HCT116 (cell line): ENCODE data around the gene PIK3C2A. TPM values are rescaled to one million over a fixed set of nuclear protein-coding genes. Genes with fewer than 3 reads are reported as not detected.
A peak's percentile ranks its signal among the peaks of the same experiment; 100 is the strongest.

Source experiments
- ATAC-seq: fragments of 200-7000 bp; cut with Tn5 transposase; 2 replicates; pipeline ENCODE4 v1.9.1; 2020; ENCODE audit warnings: mild to moderate bottlenecking, moderate library complexity
- BruUV-seq: library from RNA; stranded (reverse); fragments of 400-500 nt; replicated peaks from 2 replicates; lab custom pipeline; 2021; lab: Mats Ljungman, UMichigan
- CTCF ChIA-PET: fragments of 300-600 bp; sonication (Branson Sonifier 250); formaldehyde crosslinking; loops from one replicate; lab custom pipeline; 2021; ENCODE audit warnings: antibody characterized with exemption; lab: Charles Lee
- POLR2A ChIA-PET: fragments of 300-600, 350-600 bp; sonication (Branson Sonifier 250); formaldehyde crosslinking; loops from one replicate; lab custom pipeline; 2021; ENCODE audit warnings: antibody characterized with exemption; lab: Charles Lee
- RAD21 ChIA-PET, 2 experiments: fragments of 300-600 bp; sonication (Branson Sonifier 250); formaldehyde crosslinking; loops; one replicate each; lab custom pipeline; 2023; ENCODE audit warnings: low total read pairs in 2 of 2; ENCODE audit not compliant: uncharacterized antibody in 2 of 2, unreplicated experiment in 2 of 2, low non-redundant PET in 1 of 2; lab: Charles Lee
- DNase-seq: peaks from one replicate; pipeline ENCODE4 v3.0.0-alpha.2; 2010; ENCODE audit warnings: low read depth, low spot score
- H2AFZ ChIP-seq: fragments of 200-600 bp; shearing (Covaris generic), sonication (generic); 2 replicates; pipeline ENCODE4 v1.6.1; 2017; ENCODE audit warnings: low read depth, mixed run types, mixed read lengths, antibody characterized with exemption, low read length; ENCODE audit not compliant: poor library complexity, severe bottlenecking
- H3K27ac ChIP-seq: 2 replicates; pipeline ENCODE4 v1.5.1; 2012; ENCODE audit warnings: low read depth, low read length
- H3K27me3 ChIP-seq: fragments of 200-600 bp; sonication (generic); 2 replicates; pipeline ENCODE4 v1.6.1; 2016; ENCODE audit warnings: mixed run types, low read length, mixed read lengths; ENCODE audit not compliant: insufficient read depth
- H3K36me3 ChIP-seq, 2 experiments: fragments of 200-500 bp in 1 of 2; fragments of 200-600 bp in 1 of 2; sonication (Bioruptor generic) in 1 of 2; sonication (generic) in 1 of 2; 2 replicates each; pipeline versions ENCODE4 v1.5.1 to v1.6.1; 2014 to 2016; ENCODE audit warnings: low read length in 2 of 2, inconsistent platforms in 1 of 2, mixed read lengths in 1 of 2, mixed run types in 1 of 2; ENCODE audit not compliant: insufficient read depth in 2 of 2, control insufficient read depth in 1 of 2
- H3K4me1 ChIP-seq, 2 experiments: fragments of 200-600 bp in 1 of 2; sonication (generic) in 1 of 2; 2 replicates each; pipeline versions ENCODE4 v1.5.1 to v1.6.1; 2012 to 2017; ENCODE audit warnings: low read length in 2 of 2, inconsistent platforms in 1 of 2, mild to moderate bottlenecking in 1 of 2, mixed read lengths in 1 of 2, mixed run types in 1 of 2, moderate library complexity in 1 of 2; ENCODE audit not compliant: insufficient read depth in 2 of 2, control insufficient read depth in 1 of 2
- H3K4me2 ChIP-seq: fragments of 200-600 bp; sonication (generic); 2 replicates; pipeline ENCODE4 v1.6.1; 2017; ENCODE audit warnings: mixed run types, low read length, mixed read lengths
- H3K4me3 ChIP-seq, 2 experiments: fragments of 200-600 bp in 1 of 2; sonication (generic) in 1 of 2; replicated peaks in 1 of 2; 2 replicates each; pipeline ENCODE4 v1.5.1; 2011 to 2016; ENCODE audit warnings: low read length in 2 of 2, control low read depth in 1 of 2, low read depth in 1 of 2, mild to moderate bottlenecking in 1 of 2, mixed read lengths in 1 of 2, mixed run types in 1 of 2
- H3K79me2 ChIP-seq: fragments of 200-600 bp; sonication (generic); 2 replicates; pipeline ENCODE4 v1.6.1; 2017; ENCODE audit warnings: mild to moderate bottlenecking, mixed run types, low read length, moderate library complexity, mixed read lengths; ENCODE audit not compliant: insufficient read depth
- H3K9ac ChIP-seq: fragments of 200-600 bp; sonication (generic); 2 replicates; pipeline ENCODE4 v1.6.1; 2016; ENCODE audit warnings: low read length, mixed read lengths
- H3K9me2 ChIP-seq: fragments of 200-600 bp; sonication (generic), shearing (Covaris generic); 2 replicates; pipeline ENCODE4 v1.6.1; 2017; ENCODE audit warnings: mixed run types, mild to moderate bottlenecking, moderate library complexity; ENCODE audit not compliant: insufficient read depth
- H3K9me3 ChIP-seq, 2 experiments: fragments of 200-500 bp in 1 of 2; fragments of 200-600 bp in 1 of 2; sonication (Bioruptor generic) in 1 of 2; sonication (generic) in 1 of 2; 2 replicates each; pipeline ENCODE4 v1.6.1; 2014 to 2017; ENCODE audit warnings: low read length in 2 of 2, mixed read lengths in 2 of 2, inconsistent platforms in 1 of 2, low read depth in 1 of 2, mild to moderate bottlenecking in 1 of 2, mixed run types in 1 of 2, moderate library complexity in 1 of 2; ENCODE audit not compliant: control insufficient read depth in 1 of 2, insufficient read depth in 1 of 2
- H4K20me1 ChIP-seq: fragments of 200-600 bp; sonication (generic), shearing (Covaris generic); 2 replicates; pipeline ENCODE4 v1.6.1; 2017; ENCODE audit warnings: mixed run types, mild to moderate bottlenecking, moderate library complexity; ENCODE audit not compliant: insufficient read depth
- CBX3 ChIP-seq: IDR thresholded peaks from 2 replicates; pipeline ENCODE4 v1.6.1; 2012; ENCODE audit warnings: low read depth
- CEBPB ChIP-seq: IDR thresholded peaks from 2 replicates; pipeline ENCODE4 v1.6.1; 2012; ENCODE audit warnings: low read depth
- CTCF ChIP-seq, 3 experiments: fragments of 200-600 bp in 1 of 3; sonication (generic) in 1 of 3; IDR thresholded peaks in 2 of 3; conservative IDR thresholded peaks in 1 of 3; 2 replicates each; pipeline ENCODE4 v1.5.1; 2012 to 2017; ENCODE audit warnings: low read depth in 2 of 3, low read length in 2 of 3, antibody characterized with exemption in 1 of 3, borderline replicate concordance in 1 of 3, control low read depth in 1 of 3, mild to moderate bottlenecking in 1 of 3, mixed read lengths in 1 of 3, mixed run types in 1 of 3, moderate library complexity in 1 of 3; ENCODE audit not compliant: insufficient read depth in 1 of 3
- ELF1 ChIP-seq: IDR thresholded peaks from 2 replicates; pipeline ENCODE4 v1.6.1; 2012; ENCODE audit warnings: low read depth, borderline replicate concordance
- FOSL1 ChIP-seq: IDR thresholded peaks from 2 replicates; pipeline ENCODE4 v1.6.1; 2012; ENCODE audit warnings: low read depth
- POLR2AphosphoS5 ChIP-seq: IDR thresholded peaks from 2 replicates; pipeline ENCODE4 v1.6.1; 2011; ENCODE audit warnings: mild to moderate bottlenecking, low read depth, low read length, moderate library complexity
- RAD21 ChIP-seq: IDR thresholded peaks from 2 replicates; pipeline ENCODE4 v1.6.1; 2012; ENCODE audit warnings: low read depth, mild to moderate bottlenecking
- SIN3A ChIP-seq: IDR thresholded peaks from 2 replicates; pipeline ENCODE4 v1.6.1; 2012; ENCODE audit warnings: low read depth
- TCF7L2 ChIP-seq: IDR thresholded peaks from 2 replicates; pipeline ENCODE4 v1.7.0; 2011; ENCODE audit warnings: borderline replicate concordance, inconsistent platforms; ENCODE audit not compliant: insufficient read depth, insufficient read length; ENCODE audit errors: extremely low read depth
- ZBTB33 ChIP-seq: IDR thresholded peaks from 2 replicates; pipeline ENCODE4 v1.6.1; 2011; ENCODE audit warnings: mild to moderate bottlenecking, low read length, moderate library complexity; ENCODE audit not compliant: insufficient replicate concordance; ENCODE audit errors: extremely low read depth
- ZFX ChIP-seq: fragments of 450-650 bp; IDR thresholded peaks from 2 replicates; pipeline ENCODE4 v1.6.1; 2017
- intact Hi-C: fragments of 100-400 bp; cut with micrococcal nuclease; formaldehyde crosslinking; loops from 2 replicates; pipeline ENCODE4 v1.10.0; 2022
- total RNA-seq: library from RNA; stranded (reverse); gene quantifications from one replicate; pipeline ENCODE4 v1.2.1, GENCODE V29; 2021; ENCODE audit not compliant: unreplicated experiment
- TF ChIP-seq, protein P1 (sequence below): IDR thresholded peaks from 2 replicates; pipeline ENCODE4 v1.6.1; 2012
- TF ChIP-seq, protein P2 (sequence below): IDR thresholded peaks from 2 replicates; pipeline ENCODE4 v1.6.1; 2012

PIK3C2A gene
- total RNA-seq, 1 experiment from 2014 or later = 51.6 TPM

DNA sequence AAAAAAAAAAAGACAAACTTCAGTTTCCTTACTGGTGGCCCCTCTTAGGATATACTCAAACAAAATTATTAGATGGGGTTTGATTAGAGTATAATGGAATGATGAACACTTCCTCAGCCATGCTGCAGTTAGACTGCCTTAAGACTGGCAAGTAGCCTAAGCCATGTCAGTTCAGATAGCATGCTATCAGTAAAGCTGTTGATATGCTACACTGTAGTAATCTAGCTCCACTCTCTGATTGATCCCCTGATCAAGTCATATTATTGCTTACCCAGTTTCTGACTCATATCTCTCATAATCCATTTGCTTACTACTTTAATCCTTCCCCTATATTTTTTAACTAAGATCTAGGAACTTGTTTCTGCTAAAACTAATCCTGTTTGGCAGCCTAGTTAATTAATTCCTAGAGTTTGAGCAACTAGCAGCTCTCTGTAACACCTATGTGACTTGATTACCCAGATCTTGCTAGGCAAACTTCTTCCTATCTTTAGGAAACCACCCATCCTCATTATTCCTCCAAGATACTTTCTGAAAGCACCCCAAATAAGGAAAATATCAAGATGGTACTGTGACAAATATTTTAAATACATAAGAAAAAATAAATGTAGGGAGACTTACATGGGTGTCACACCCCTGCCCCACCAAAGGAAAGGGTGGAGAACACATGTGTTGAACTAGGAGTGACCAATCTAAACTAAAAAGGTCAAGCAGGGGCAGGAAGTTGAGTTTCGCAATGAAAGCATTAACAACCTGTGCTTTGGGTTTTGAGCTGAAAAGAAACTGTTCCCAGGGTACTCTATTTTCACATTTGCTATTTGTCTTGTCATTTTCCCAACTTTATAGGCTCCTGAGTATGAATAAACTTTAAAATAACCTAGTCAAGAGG, 43.2 kb downstream of the PIK3C2A start:
- ChIA-PET POLR2A (no interaction called here), RAD21 (no interaction called here), CTCF (no interaction called here)
- TF ChIP-seq CEBPB (peak; percentile 57), POLR2AphosphoS5 (no peak)
- no peaks in the 10 kb centered on the region for H3K9me3 ChIP-seq
- H3K9ac ChIP-seq = no peak overlapping the region
- no TSS peak for BruUV-seq
- intact Hi-C loops = no loop called here
- no peak for ATAC-seq
- 0 out of 4 replicates have a peak, but pooled peaks cover 0 to 6% of the 10 kb centered on the region in 2 experiments for H3K4me1 ChIP-seq
- H3K27me3 ChIP-seq = no peaks in the 10 kb centered on the region
- no peak overlapping the region for H3K4me2 ChIP-seq
- H3K79me2 ChIP-seq = peaks cover 65% of the 10 kb centered on the region
- H2AFZ ChIP-seq = no peak overlapping the region
- no peaks in the 10 kb centered on the region for H3K9me2 ChIP-seq
- H3K4me3 ChIP-seq = no peak overlapping the region
- peaks cover 0 to 3% of the 10 kb centered on the region in 2 experiments; a peak in 1 of 4 replicates for H3K36me3 ChIP-seq
- no peak overlapping the region for H3K27ac ChIP-seq
- DNase-seq = no peak
- no peaks in the 10 kb centered on the region for H4K20me1 ChIP-seq

GRCh38 chr11:17163736-17164135, 44.0 kb downstream of the PIK3C2A start:
- ATAC-seq = no peak
- no peak overlapping the region for H3K4me3 ChIP-seq
- no peak for DNase-seq
- no peak overlapping the region for H3K4me2 ChIP-seq
- H3K9ac ChIP-seq = no peak overlapping the region
- no peak overlapping the region for H3K27ac ChIP-seq
- H2AFZ ChIP-seq = no peak overlapping the region
- RAD21 ChIA-PET = no interaction called here
- POLR2A ChIA-PET = no interaction called here
- intact Hi-C loops = no loop called here
- CTCF ChIA-PET = no interaction called here
- H3K4me1 ChIP-seq = 0 out of 4 replicates have a peak, but pooled peaks cover 0 to 6% of the 10 kb centered on the region in 2 experiments
- H4K20me1 ChIP-seq = no peaks in the 10 kb centered on the region
- no peaks in the 10 kb centered on the region for H3K9me2 ChIP-seq
- BruUV-seq = no TSS peak
- H3K27me3 ChIP-seq = no peaks in the 10 kb centered on the region
- H3K9me3 ChIP-seq = no peaks in the 10 kb centered on the region
- TF ChIP-seq SIN3A (no peak), CTCF (IDR thresholded peaks at IDR 0.05 in 2 of 3, conservative IDR thresholded peaks at IDR 0.05 in 1 of 3; ENCODE audit: borderline replicate concordance in 1 of 3, insufficient read depth in 1 of 3, low read depth in 2 of 3, low read length in 2 of 3) (no peak), ZFX (no peak), ZBTB33 (no peak), CBX3 (no peak), FOSL1 (no peak), RAD21 (no peak), TCF7L2 (no peak), ELF1 (no peak)
- TF ChIP-seq, protein P1, sequence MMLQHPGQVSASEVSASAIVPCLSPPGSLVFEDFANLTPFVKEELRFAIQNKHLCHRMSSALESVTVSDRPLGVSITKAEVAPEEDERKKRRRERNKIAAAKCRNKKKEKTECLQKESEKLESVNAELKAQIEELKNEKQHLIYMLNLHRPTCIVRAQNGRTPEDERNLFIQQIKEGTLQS = no peak
- TF ChIP-seq, protein P2, sequence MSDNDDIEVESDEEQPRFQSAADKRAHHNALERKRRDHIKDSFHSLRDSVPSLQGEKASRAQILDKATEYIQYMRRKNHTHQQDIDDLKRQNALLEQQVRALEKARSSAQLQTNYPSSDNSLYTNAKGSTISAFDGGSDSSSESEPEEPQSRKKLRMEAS = no peak
- peaks cover 0 to 3% of the 10 kb centered on the region in 2 experiments; a peak in 1 of 4 replicates for H3K36me3 ChIP-seq
- H3K79me2 ChIP-seq = peaks cover 72% of the 10 kb centered on the region
